ENCODE measurements around the gene C3orf20. TPM values are rescaled to one million over a fixed set of nuclear protein-coding genes. Genes with fewer than 3 reads are reported as not detected.

C3orf20 gene
- total RNA-seq, 1 donor from 2014 or later: 0.13 TPM

DNA sequence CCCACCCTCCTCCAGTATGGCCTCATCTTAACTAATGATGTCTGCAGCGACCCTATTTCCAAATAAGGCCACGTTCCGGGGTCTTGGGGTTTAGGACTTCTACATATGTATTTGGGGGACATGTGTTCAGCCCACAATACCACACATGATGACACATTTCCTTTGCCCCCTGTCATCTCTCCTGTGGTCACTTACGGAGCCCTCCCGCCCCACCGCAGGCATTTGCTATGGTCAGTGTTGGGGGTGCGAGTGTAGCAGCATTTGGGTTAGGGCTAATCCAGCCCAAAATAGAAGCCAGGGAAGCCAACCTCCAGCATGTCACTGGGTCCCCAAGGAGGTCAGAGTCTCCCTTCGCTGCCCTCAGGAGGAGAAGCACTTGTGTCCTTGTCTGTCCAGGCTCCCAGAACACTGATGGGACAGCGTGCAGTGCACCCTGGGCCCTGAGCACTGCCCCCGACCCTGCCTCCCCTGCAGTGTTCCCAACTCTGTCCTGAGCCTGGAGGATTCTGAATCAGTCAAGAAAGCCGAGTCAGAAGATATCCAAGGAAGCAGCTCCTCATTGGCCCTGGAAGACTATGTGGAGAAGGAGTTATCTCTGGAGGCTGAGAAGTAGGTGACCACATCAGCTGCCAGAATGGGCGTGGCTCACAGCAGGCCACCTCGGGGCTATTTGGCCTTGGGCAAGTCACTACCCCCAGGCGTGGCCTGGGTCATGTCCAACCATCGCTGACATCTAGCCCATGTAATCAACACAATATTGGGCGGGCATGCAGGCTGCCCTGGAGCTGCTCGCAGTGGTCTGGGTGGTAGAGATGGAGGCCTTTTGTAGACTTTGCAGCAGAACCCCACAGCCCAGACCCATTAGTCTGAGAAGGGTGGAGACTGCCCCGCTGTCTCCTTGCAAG, 96.9 kb downstream of the C3orf20 start:
- no peak for DNase-seq (ENCODE audit: low read depth)
- TF ChIP-seq, protein P1, sequence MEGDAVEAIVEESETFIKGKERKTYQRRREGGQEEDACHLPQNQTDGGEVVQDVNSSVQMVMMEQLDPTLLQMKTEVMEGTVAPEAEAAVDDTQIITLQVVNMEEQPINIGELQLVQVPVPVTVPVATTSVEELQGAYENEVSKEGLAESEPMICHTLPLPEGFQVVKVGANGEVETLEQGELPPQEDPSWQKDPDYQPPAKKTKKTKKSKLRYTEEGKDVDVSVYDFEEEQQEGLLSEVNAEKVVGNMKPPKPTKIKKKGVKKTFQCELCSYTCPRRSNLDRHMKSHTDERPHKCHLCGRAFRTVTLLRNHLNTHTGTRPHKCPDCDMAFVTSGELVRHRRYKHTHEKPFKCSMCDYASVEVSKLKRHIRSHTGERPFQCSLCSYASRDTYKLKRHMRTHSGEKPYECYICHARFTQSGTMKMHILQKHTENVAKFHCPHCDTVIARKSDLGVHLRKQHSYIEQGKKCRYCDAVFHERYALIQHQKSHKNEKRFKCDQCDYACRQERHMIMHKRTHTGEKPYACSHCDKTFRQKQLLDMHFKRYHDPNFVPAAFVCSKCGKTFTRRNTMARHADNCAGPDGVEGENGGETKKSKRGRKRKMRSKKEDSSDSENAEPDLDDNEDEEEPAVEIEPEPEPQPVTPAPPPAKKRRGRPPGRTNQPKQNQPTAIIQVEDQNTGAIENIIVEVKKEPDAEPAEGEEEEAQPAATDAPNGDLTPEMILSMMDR (IDR thresholded peaks at IDR 0.05; ENCODE audit: insufficient read depth, low read length, poor library complexity, severe bottlenecking): no peak
- no peaks in the 10 kb centered on the region for H3K36me3 ChIP-seq (ENCODE audit: control insufficient read depth, insufficient read depth, low read length)
- no peaks in the 10 kb centered on the region for H3K27me3 ChIP-seq (ENCODE audit: control insufficient read depth, insufficient read depth, low read length)
- no peak overlapping the region for H3K4me3 ChIP-seq (ENCODE audit: low read depth, low read length)

DNA sequence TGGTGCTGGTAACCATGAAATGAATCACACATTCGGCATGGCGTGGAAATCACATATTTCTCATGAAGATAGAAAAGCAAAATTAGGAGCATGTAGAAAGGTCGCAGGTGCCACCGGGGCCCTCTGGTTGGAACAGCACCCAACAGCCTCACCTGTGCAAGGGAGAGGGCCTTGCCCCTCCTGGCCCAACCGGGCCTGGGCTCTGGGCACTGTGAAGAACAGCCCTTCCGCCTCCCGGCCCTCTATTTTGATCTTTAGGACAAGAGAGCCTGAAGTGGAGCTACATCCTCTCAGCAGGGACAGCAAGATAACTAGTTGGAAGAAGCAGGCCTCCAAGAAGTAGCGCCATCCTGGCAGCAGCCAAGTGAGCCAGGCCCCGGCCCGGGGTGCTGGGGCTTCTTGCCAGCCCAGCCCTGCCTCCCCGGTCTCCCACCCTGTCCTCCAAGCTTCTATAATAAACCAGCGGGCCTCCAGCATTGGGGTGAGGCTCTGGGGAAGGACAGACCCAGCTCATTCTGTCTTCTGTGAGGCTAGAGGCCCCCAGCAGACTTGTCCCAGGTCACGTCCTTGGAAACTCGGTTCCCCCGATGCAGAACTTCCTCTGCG, 97.7 kb downstream of the C3orf20 start:
- no peak for DNase-seq (ENCODE audit: low read depth)
- Histone ChIP-seq H3K36me3 (ENCODE audit: control insufficient read depth, insufficient read depth, low read length) (no peaks in the 10 kb centered on the region), H3K27me3 (ENCODE audit: control insufficient read depth, insufficient read depth, low read length) (no peaks in the 10 kb centered on the region), H3K4me3 (ENCODE audit: low read depth, low read length) (no peak overlapping the region)
- TF ChIP-seq, protein P1 (IDR thresholded peaks at IDR 0.05; ENCODE audit: insufficient read depth, low read length, poor library complexity, severe bottlenecking): no peak

DNA sequence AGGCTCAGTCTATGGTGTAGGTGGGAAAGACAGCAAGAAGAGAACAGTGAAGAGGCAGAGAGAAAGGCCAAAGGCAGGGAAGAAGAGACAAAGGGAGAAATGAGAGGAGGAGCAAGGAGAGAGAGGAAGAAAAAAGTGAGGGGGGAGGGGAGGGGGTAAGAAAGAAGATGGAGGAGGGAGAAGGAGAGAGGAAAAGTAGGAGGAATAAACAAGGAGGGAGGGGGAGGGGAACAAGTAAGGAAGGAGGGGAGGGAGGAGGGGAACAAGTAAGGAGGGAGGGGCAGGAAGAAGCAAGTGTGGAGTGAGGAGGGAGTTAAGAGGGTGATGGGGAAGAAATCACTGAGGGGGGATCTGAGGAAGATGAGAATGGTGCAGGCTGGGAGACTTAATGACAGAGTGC, 98.3 kb downstream of the C3orf20 start:
- TF ChIP-seq, protein P1 (IDR thresholded peaks at IDR 0.05; ENCODE audit: insufficient read depth, low read length, poor library complexity, severe bottlenecking): no peak
- Histone ChIP-seq H3K36me3 (ENCODE audit: control insufficient read depth, insufficient read depth, low read length) (no peaks in the 10 kb centered on the region), H3K4me3 (ENCODE audit: low read depth, low read length) (no peak overlapping the region), H3K27me3 (ENCODE audit: control insufficient read depth, insufficient read depth, low read length) (no peaks in the 10 kb centered on the region)
- no peak for DNase-seq (ENCODE audit: low read depth)

DNA sequence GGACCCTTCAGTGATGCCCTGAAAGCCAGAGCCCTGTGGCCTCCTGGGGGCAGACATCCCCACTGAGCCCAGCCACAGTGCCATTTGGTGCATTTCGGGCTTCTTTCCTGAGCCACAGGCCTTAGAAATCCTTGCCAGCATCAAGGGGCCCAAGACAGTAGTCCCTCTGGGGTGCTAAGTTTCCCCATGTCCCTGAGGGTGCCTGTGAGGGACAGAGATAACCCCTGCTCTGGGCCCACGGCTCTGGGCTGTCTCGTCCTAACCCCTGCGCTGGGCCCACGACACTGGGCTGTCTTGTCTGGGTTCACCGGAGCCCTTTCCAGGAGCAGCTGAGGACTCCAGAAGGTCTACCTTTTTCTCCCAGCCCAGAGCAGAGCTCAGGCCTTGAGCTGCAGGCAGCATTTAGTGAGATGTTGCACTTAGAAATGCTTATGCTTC, 98.8 kb downstream of the C3orf20 start:
- no peaks in the 10 kb centered on the region for H3K36me3 ChIP-seq (ENCODE audit: control insufficient read depth, insufficient read depth, low read length)

DNA sequence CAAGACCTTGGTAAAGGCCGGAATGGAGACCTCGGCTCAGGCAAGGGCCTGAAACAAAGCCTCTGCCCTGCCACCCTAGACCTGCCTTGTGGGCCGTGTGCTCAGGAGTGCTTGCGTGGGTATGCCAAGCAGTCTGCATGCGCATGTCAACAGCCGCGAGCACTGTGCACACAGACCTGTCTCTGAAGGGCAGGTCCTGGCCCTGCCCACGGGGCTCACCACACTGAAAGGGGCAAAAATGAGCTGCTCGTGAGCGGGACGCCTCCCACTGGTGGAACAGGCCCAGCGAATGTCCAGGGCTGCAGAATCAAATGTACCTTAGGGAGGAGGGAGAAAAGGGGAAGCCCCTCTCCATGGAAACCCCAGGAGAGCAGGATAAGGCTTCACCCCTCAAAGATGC, 99.5 kb downstream of the C3orf20 start:
- no peak for DNase-seq (ENCODE audit: low read depth)
- TF ChIP-seq, protein P1 (IDR thresholded peaks at IDR 0.05; ENCODE audit: insufficient read depth, low read length, poor library complexity, severe bottlenecking): no peak
- Histone ChIP-seq H3K27me3 (ENCODE audit: control insufficient read depth, insufficient read depth, low read length) (no peaks in the 10 kb centered on the region), H3K4me3 (ENCODE audit: low read depth, low read length) (no peak overlapping the region), H3K36me3 (ENCODE audit: control insufficient read depth, insufficient read depth, low read length) (no peaks in the 10 kb centered on the region)

More for the DNA sequence above, 98.8 kb downstream of the C3orf20 start:
- TF ChIP-seq, protein P1 (IDR thresholded peaks at IDR 0.05; ENCODE audit: insufficient read depth, low read length, poor library complexity, severe bottlenecking): no peak
- DNase-seq (ENCODE audit: low read depth): no peak
- no peak overlapping the region for H3K4me3 ChIP-seq (ENCODE audit: low read depth, low read length)
- H3K27me3 ChIP-seq (ENCODE audit: control insufficient read depth, insufficient read depth, low read length): no peaks in the 10 kb centered on the region

Measured in kidney epithelial cell (primary cell).